ENCODE results near the gene ABCD4. TPM values are rescaled to one million over a fixed set of nuclear protein-coding genes. Genes with fewer than 3 reads are reported as not detected.

ABCD4 gene
- total and polyA plus RNA-seq, 5 donors, result 18.9 to 28.7 (median 25.4) TPM

GRCh38 chr14:74301594-74302151 lies 1.1 kb downstream of the ABCD4 start:
- Histone ChIP-seq H3K27me3 (ENCODE audit: control insufficient read depth, insufficient read depth) (no peaks in the 10 kb centered on the region), H3K27ac (ENCODE audit: low read length) (peak overlapping the region; percentile 58), H3K9me3 (ENCODE audit: control insufficient read depth, low read length) (no peaks in the 10 kb centered on the region), H3K4me1 (ENCODE audit: control insufficient read depth, insufficient read depth, low read length) (peaks cover 12% of the 10 kb centered on the region), H3K4me3 (ENCODE audit: low read length) (peak overlapping the region; percentile 96)
- DNase-seq (no peak), ATAC-seq (no peak)
- intact Hi-C loops (cut with DNase I), result no loop called here
- 31% methylated on average over 22 of the region's 22 CpGs for WGBS

DNA sequence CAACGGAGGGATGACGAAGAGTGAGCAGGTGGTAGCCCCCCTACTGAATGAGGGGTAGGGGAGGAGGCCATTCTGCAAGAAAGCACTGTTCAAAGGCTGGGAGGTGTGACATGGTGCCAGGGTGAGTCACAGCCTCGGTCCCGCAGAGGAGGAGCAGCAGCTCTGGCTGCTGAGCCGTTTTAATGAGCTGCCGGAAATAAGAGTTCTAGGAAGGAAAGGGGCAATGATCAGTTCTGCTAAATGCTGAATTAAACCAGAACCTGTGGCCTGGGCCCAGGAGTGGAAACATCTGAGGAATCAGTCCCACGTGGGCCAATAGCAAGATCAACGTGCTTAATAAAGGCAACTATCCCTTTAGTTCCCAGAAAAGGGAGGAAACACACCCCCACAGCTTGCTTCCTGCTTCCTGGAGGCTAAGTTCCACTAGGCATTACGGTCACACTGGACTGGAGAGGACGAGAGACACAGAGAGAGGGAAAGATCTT lies 3.6 kb downstream of the ABCD4 start:
- Histone ChIP-seq H3K4me3 (ENCODE audit: low read length) (no peak overlapping the region), H3K9me3 (ENCODE audit: control insufficient read depth, low read length) (no peaks in the 10 kb centered on the region), H3K4me1 (ENCODE audit: control insufficient read depth, insufficient read depth, low read length) (peaks cover 12% of the 10 kb centered on the region), H3K27me3 (ENCODE audit: control insufficient read depth, insufficient read depth) (no peaks in the 10 kb centered on the region), H3K27ac (ENCODE audit: low read length) (peak overlapping the region; percentile 61)
- ATAC-seq (peak in 1 of 2 donors; percentile 49), DNase-seq (peak in 2 of 3 donors; percentile 27 to 52)
- 50% methylated on average over 10 of the region's 10 CpGs for WGBS
- intact Hi-C loops (cut with DNase I), result no loop called here

DNA sequence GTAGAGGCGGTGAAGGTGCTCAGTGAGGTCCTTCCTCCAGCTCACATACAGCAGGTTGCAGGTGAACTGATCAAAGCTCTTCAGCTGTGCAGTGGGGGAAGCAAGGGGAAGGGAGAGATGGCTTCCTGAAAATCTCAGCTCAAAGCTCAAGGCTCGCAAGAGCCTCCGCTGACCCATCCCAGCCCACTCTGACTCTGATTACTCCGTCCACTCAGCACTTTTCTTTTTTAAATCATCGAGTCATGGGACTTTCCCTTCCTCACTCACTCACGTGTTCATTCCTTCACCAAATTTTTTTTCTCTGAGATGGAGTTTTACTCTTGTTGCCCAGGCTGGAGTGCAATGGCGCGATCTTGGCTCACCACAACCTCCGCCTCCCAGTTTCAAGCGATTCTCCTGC lies 4.7 kb downstream of the ABCD4 start:
- WGBS, result 92% methylated on average over 10 of the region's 10 CpGs
- H3K9me3 ChIP-seq (ENCODE audit: control insufficient read depth, low read length), result no peaks in the 10 kb centered on the region
- H3K4me3 ChIP-seq (ENCODE audit: low read length), result no peak overlapping the region
- H3K27ac ChIP-seq (ENCODE audit: low read length), result no peak overlapping the region
- peaks cover 12% of the 10 kb centered on the region for H3K4me1 ChIP-seq (ENCODE audit: control insufficient read depth, insufficient read depth, low read length)
- DNase-seq (no peak), ATAC-seq (no peak)
- intact Hi-C loops (cut with DNase I), result no loop called here
- no peaks in the 10 kb centered on the region for H3K27me3 ChIP-seq (ENCODE audit: control insufficient read depth, insufficient read depth)

DNA sequence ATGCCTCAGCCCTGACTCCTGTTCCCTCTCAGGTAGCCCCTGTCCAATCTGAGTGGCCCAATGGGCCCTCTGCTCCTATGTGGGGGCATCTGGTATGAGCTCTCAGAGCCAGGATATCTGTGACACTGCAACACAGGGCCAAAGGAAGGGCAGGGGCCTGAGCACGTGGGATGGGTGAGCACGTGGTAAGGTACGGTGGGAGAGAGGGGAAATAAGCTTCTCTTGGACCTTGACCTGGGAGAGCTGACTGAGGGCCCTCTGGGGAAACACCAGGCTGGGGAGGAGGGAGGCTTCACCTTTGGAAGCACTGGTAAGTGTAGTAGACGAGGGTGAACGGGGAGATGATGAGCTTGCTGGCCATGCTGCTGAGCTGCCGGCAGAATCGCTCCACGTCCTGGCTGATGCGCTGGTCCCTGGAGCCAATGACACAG lies 6.7 kb downstream of the ABCD4 start:
- 87% methylated on average over 9 of the region's 9 CpGs for WGBS
- ATAC-seq, result no peak
- no peak overlapping the region for H3K27ac ChIP-seq (ENCODE audit: low read length)
- no peaks in the 10 kb centered on the region for H3K9me3 ChIP-seq (ENCODE audit: control insufficient read depth, low read length)
- H3K27me3 ChIP-seq (ENCODE audit: control insufficient read depth, insufficient read depth), result no peaks in the 10 kb centered on the region
- H3K4me1 ChIP-seq (ENCODE audit: control insufficient read depth, insufficient read depth, low read length), result peaks cover 6% of the 10 kb centered on the region
- DNase-seq, result no peak
- intact Hi-C loops (cut with DNase I), result no loop called here
- no peak overlapping the region for H3K4me3 ChIP-seq (ENCODE audit: low read length)

GRCh38 chr14:74293606-74294005 lies 9.1 kb downstream of the ABCD4 start:
- Histone ChIP-seq H3K9me3 (ENCODE audit: control insufficient read depth, low read length) (no peaks in the 10 kb centered on the region), H3K27ac (ENCODE audit: low read length) (no peak overlapping the region), H3K27me3 (ENCODE audit: control insufficient read depth, insufficient read depth) (no peaks in the 10 kb centered on the region), H3K4me1 (ENCODE audit: control insufficient read depth, insufficient read depth, low read length) (no peaks in the 10 kb centered on the region), H3K4me3 (ENCODE audit: low read length) (no peak overlapping the region)
- 98% methylated on average over 2 of the region's 2 CpGs for WGBS
- ATAC-seq (no peak), DNase-seq (no peak)
- intact Hi-C loops (cut with DNase I), result no loop called here

- H3K4me1 ChIP-seq (ENCODE audit: control insufficient read depth, insufficient read depth, low read length), result no peaks in the 10 kb centered on the region
- H3K27me3 ChIP-seq (ENCODE audit: control insufficient read depth, insufficient read depth), result no peaks in the 10 kb centered on the region
- no peak overlapping the region for H3K27ac ChIP-seq (ENCODE audit: low read length)
- ATAC-seq, result no peak
- intact Hi-C loops (cut with DNase I), result no loop called here
- H3K9me3 ChIP-seq (ENCODE audit: control insufficient read depth, low read length), result no peaks in the 10 kb centered on the region
- no peak overlapping the region for H3K4me3 ChIP-seq (ENCODE audit: low read length)
- DNase-seq, result no peak
- WGBS, result 75% methylated on average over 11 of the region's 11 CpGs
Observed at GRCh38 chr14:74292061-74292460, 10.7 kb downstream of the ABCD4 start.

DNA sequence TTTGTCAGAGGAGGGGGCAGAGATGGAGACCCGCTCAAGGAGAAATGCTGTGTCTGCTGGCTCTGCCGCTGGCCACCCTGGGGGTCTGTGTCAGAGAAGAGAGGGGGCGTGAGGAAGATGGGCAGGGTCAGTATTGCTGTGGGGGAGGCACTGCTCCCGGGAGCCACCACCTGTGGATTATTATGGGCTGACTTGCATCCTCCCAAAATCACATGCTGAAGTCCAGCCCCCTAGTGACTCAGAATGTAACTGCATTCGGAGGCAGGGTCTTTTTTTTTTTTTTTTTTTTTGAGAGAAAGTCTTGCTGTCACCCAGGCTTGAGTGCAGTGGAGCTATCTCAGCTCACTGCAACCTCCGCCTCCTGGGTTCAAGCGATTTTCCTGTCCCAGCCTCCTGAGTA lies 12.3 kb downstream of the ABCD4 start:
- no peaks in the 10 kb centered on the region for H3K27me3 ChIP-seq (ENCODE audit: control insufficient read depth, insufficient read depth)
- DNase-seq, result no peak
- no peaks in the 10 kb centered on the region for H3K9me3 ChIP-seq (ENCODE audit: control insufficient read depth, low read length)
- intact Hi-C loops (cut with DNase I), result no loop called here
- no peak for ATAC-seq
- no peak overlapping the region for H3K27ac ChIP-seq (ENCODE audit: low read length)
- H3K4me3 ChIP-seq (ENCODE audit: low read length), result no peak overlapping the region
- no peaks in the 10 kb centered on the region for H3K4me1 ChIP-seq (ENCODE audit: control insufficient read depth, insufficient read depth, low read length)
- 72% methylated on average over 7 of the region's 7 CpGs for WGBS

GRCh38 chr14:74289801-74290200 lies 12.9 kb downstream of the ABCD4 start:
- intact Hi-C loops (cut with DNase I), result no loop called here
- no peak overlapping the region for H3K4me3 ChIP-seq (ENCODE audit: low read length)
- no peak for ATAC-seq

DNA sequence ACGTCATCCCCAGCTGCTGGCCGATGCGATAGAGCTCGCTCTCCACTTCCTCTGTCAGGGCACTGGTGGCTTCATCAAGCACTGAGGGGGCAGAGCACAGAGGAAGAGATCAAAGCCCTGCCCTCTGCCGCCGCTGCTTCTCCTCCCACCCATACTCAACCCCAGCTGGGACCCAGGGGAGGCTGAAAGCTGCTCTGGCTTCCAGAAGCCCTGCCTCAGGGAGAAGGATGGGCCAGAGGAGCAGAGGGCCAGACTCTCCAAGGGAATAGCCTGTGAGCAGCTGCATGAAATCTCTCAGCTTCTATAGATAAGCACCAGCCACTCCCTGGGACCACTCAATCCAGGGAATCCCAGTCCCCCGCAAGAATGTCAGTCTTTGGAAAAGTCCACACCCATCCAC lies 16.0 kb downstream of the ABCD4 start:
- no peaks in the 10 kb centered on the region for H3K27me3 ChIP-seq (ENCODE audit: control insufficient read depth, insufficient read depth)
- ATAC-seq, result no peak
- DNase-seq, result no peak
- no peaks in the 10 kb centered on the region for H3K9me3 ChIP-seq (ENCODE audit: control insufficient read depth, low read length)
- H3K4me3 ChIP-seq (ENCODE audit: low read length), result no peak overlapping the region
- no peaks in the 10 kb centered on the region for H3K4me1 ChIP-seq (ENCODE audit: control insufficient read depth, insufficient read depth, low read length)
- intact Hi-C loops (cut with DNase I), result no loop called here
- H3K27ac ChIP-seq (ENCODE audit: low read length), result no peak overlapping the region
- WGBS, result 71% methylated on average over 7 of the region's 7 CpGs

More at GRCh38 chr14:74289801-74290200, 12.9 kb downstream of the ABCD4 start:
- H3K4me1 ChIP-seq (ENCODE audit: control insufficient read depth, insufficient read depth, low read length), result no peaks in the 10 kb centered on the region
- H3K27me3 ChIP-seq (ENCODE audit: control insufficient read depth, insufficient read depth), result no peaks in the 10 kb centered on the region
- H3K9me3 ChIP-seq (ENCODE audit: control insufficient read depth, low read length), result no peaks in the 10 kb centered on the region
- DNase-seq, result no peak
- H3K27ac ChIP-seq (ENCODE audit: low read length), result no peak overlapping the region
- WGBS, result 87% methylated on average over 5 of the region's 5 CpGs

GRCh38 chr14:74281069-74281468 lies 21.7 kb downstream of the ABCD4 start:
- DNase-seq, result no peak
- 96% methylated on average over 2 of the region's 2 CpGs for WGBS
- ATAC-seq, result no peak

DNA sequence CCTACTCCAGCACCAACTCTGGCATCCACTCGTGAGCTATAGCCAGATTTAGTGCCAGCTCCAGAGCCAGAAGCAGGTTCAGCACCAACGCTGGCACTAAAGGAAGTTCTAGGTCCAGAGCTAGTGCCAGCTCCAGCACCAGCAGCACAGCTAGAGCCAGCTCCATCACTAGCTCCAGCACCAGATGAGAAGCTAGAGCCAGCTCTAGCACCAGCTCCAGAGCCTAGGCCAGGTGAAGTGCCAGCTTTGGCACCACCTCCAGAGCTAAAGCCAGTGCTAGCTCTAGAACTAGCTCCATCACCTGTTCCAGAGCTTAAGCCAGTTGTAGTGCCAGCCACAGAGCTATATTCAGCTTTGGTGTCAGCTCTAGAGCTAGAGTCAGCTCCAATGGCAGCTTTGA lies 24.7 kb downstream of the ABCD4 start:
- no peak for ATAC-seq
- intact Hi-C loops (cut with DNase I), result no loop called here
- no peaks in the 10 kb centered on the region for H3K4me1 ChIP-seq (ENCODE audit: control insufficient read depth, insufficient read depth, low read length)
- DNase-seq, result no peak
- no peak overlapping the region for H3K27ac ChIP-seq (ENCODE audit: low read length)
- H3K27me3 ChIP-seq (ENCODE audit: control insufficient read depth, insufficient read depth), result no peaks in the 10 kb centered on the region
- H3K9me3 ChIP-seq (ENCODE audit: control insufficient read depth, low read length), result no peaks in the 10 kb centered on the region
- WGBS, result 91% methylated on average over 2 of the region's 2 CpGs
- no peak overlapping the region for H3K4me3 ChIP-seq (ENCODE audit: low read length)

More at GRCh38 chr14:74281069-74281468, 21.7 kb downstream of the ABCD4 start:
- no peaks in the 10 kb centered on the region for H3K27me3 ChIP-seq (ENCODE audit: control insufficient read depth, insufficient read depth)
- no peaks in the 10 kb centered on the region for H3K4me1 ChIP-seq (ENCODE audit: control insufficient read depth, insufficient read depth, low read length)
- no peaks in the 10 kb centered on the region for H3K9me3 ChIP-seq (ENCODE audit: control insufficient read depth, low read length)
- no peak overlapping the region for H3K27ac ChIP-seq (ENCODE audit: low read length)
- no peak overlapping the region for H3K4me3 ChIP-seq (ENCODE audit: low read length)
- intact Hi-C loops (cut with DNase I), result no loop called here
